ENCODE measurements around the gene EFEMP1. TPM values are rescaled to one million over a fixed set of nuclear protein-coding genes. Genes with fewer than 3 reads are reported as not detected.

EFEMP1 gene
- total RNA-seq, 1 experiment from 2014 or later, result 0.08 TPM

DNA sequence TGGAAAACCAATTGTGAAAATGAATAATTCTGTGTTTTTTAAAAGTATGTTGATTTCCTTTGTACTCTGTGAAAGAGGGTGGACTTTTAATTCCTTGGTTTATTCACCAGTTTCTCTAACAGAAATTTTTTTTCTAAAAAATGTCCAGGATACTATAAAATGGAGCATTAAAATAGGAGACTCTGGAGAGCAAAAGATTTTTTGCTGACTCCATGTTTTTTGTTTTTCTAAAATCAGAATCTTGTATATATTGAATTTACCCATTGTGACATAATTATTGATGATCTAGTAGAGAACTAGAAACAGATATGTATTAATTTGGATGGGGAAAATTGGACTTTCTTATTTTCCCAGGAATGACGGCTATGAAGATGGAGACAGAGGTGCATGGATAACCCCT lies 23.2 kb upstream of the EFEMP1 start:
- DNase-seq (ENCODE audit: low read depth, low spot score), result no peak
- in situ Hi-C loops (cut with HindIII; ENCODE audit: low pct_unique_long_range_greater_than_20kb, low sequenced_read_pairs), result no loop called here

DNA sequence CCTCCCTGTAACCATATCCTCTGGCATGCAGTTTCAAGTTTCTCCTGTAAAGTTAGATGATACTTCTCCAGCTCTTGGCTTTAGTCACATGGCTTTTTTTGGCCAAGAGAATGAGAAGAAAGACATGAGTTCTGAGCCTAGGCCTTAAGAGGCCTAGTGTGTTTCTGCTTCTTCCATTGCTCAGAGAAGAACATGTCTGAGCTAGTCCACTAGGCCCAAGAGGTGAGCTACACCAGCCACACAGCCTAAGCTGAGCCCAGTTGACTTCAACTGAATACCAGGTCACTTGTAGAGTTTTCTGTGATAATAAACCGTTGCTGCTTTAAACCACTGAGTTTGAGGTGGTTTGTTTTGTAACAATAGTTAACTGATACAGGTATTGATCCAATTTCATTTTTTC lies 19.9 kb upstream of the EFEMP1 start:
- in situ Hi-C loops (cut with HindIII; ENCODE audit: low pct_unique_long_range_greater_than_20kb, low sequenced_read_pairs), result no loop called here
- DNase-seq (ENCODE audit: low read depth, low spot score), result no peak

DNA sequence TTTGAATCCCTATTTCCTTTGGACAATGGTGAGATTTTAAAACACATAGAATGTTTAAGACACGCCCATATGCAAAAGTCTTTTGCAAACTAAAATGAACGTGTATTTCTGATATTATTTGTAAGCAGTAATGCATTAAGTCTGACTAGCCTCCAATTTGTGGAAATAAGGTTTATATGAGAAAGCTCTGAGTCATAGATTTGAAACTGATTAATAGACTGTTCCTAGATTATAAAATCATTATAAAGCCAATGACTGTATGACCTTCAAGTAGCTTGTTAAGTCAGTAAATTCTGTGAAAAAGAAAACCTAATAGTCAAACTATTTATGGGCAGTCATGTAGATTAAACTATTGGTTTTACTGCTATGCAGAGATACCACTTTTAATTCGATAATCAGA lies 12.8 kb upstream of the EFEMP1 start:
- in situ Hi-C loops (cut with HindIII; ENCODE audit: low pct_unique_long_range_greater_than_20kb, low sequenced_read_pairs), result no loop called here
- DNase-seq (ENCODE audit: low read depth, low spot score), result no peak

DNA sequence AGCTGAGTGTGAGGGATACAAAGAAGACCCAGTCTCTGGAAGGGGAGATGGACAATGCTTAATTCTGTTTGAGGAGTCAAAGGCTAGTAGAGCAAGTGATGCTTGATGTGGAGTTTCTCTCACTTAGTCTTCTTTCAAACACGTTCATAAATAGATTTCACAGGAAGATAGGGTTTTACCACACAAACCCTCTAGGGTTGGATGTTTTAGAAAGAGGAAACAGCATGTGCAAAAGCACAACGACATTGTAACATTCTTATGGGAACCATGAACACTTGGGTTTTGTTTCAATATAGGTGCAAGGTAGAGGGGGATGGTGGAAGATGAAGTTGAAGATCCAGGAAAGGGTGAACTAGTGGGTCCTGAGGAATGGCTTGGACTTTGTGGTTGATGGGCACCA lies 10.8 kb upstream of the EFEMP1 start:
- in situ Hi-C loops (cut with HindIII; ENCODE audit: low pct_unique_long_range_greater_than_20kb, low sequenced_read_pairs), result no loop called here

DNA sequence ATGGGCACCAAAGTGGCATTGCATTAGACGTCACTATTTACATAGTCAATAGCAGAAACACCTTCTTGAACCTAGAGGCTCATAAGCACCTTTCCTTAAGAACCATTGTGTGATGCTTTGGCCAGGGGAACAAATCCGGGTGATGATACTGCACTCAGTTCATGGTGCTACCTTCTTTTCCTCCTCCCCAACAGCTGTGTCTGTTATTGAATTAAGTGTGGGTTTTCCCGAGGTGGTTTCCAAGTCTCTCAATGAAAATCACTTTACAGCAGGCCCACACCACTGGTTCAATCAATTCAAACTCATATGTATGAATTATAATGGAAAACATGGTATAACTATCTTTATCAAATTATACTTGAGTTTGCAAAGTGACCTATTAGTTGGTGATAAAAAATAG lies 9.3 kb upstream of the EFEMP1 start:
- in situ Hi-C loops (cut with HindIII; ENCODE audit: low pct_unique_long_range_greater_than_20kb, low sequenced_read_pairs), result no loop called here
- no peak for DNase-seq (ENCODE audit: low read depth, low spot score)

More for the DNA sequence above, 10.8 kb upstream of the EFEMP1 start:
- DNase-seq (ENCODE audit: low read depth, low spot score), result no peak

DNA sequence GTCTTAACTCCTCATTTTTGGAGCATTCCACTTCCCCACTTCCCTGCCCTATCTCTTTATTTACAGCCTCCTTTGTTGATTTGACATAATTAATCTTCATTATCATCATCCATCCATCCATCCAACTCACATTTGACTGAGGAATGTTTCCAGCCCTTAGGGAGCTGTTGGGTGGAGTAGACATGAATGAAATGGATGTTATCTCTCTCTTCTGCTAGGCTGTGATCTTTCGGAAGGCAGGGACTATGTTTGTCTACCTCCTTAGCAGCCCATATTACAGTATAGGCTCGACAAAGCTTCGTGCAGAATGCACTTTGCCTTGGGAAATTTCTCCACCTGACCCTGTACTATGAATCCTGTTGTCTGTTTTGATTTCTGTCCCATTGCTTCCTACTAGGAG lies 7.7 kb upstream of the EFEMP1 start:
- in situ Hi-C loops (cut with HindIII; ENCODE audit: low pct_unique_long_range_greater_than_20kb, low sequenced_read_pairs), result no loop called here

DNA sequence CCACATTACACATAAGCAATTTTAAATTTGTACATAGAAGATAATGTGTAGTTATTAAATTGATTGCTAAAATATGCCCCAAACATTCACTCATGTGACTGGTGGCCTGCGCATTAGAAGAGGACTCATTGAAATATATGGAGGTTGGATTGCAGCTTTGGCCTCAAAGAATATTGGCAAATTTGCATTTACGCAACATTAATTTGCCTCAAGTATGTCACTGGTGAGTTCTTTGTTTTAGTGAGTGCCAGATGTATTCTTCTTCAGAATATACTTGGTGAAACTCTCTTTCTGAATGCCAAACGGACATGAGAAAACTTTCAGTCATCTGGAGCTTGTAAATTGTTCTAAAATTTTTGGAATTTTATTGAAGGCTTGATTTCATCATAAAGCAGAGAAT lies 5.9 kb upstream of the EFEMP1 start:
- in situ Hi-C loops (cut with HindIII; ENCODE audit: low pct_unique_long_range_greater_than_20kb, low sequenced_read_pairs), result no loop called here
- no peak for DNase-seq (ENCODE audit: low read depth, low spot score)

More for the DNA sequence above, 7.7 kb upstream of the EFEMP1 start:
- no peak for DNase-seq (ENCODE audit: low read depth, low spot score)

DNA sequence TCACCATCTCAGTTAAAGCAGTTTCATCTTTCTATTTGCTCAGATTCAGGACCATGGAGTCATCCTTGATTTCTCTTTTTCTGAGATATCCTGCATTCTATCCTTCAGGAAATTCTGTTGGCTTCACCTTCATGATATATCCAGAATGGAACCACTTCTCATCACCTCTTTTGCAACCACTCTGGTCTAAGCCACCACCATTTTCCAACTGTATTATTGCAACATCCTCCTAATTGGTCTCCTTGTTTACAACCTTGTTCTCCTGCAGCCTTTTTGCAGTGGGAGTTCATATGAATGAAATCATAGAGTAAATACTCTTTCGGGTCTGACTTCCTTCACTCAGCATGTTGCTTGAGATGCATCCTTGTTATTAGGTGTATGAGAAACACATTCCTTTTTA lies 3.4 kb upstream of the EFEMP1 start:
- DNase-seq (ENCODE audit: low read depth, low spot score), result no peak
- in situ Hi-C loops (cut with HindIII; ENCODE audit: low pct_unique_long_range_greater_than_20kb, low sequenced_read_pairs), result no loop called here

DNA sequence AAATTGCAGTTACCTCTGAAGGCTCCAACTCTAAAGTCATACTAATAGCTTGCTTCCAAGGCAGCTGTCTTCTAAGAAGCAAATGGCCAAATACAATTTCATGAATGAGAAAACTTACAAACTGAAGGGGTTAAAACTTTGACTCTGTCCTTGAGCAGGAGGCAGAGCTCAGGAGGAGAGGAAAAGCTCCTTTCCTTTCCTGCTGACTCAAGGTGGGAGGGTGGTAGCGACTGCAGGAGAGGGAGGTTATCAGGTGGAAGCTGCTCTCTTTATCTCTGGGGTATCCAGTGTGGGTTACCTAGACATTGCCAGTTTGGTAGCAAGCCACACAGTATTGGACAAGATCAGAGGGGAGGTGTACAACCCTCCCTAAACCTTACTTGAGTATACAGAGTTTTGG lies 2.7 kb upstream of the EFEMP1 start:
- no peak for DNase-seq (ENCODE audit: low read depth, low spot score)
- in situ Hi-C loops (cut with HindIII; ENCODE audit: low pct_unique_long_range_greater_than_20kb, low sequenced_read_pairs), result no loop called here

DNA sequence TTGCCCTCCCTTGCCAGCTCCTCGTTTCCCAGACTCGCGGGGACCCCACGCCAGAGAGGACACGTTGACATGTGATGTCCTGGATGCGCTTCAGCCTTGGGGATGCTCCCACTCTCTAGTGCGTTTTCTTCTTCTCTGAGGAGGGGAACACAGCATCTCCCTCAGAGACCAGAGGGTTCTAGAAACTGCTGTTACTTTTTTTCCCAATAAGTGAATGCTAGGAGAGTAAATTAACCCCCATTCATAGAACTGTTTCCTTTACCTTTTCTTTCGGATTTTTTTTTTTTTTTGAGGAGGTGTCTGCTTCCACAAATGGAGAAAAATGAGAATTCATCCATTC lies 370 bp upstream of the EFEMP1 start:
- in situ Hi-C loops (cut with HindIII; ENCODE audit: low pct_unique_long_range_greater_than_20kb, low sequenced_read_pairs), result no loop called here
- DNase-seq (ENCODE audit: low read depth, low spot score), result no peak

DNA sequence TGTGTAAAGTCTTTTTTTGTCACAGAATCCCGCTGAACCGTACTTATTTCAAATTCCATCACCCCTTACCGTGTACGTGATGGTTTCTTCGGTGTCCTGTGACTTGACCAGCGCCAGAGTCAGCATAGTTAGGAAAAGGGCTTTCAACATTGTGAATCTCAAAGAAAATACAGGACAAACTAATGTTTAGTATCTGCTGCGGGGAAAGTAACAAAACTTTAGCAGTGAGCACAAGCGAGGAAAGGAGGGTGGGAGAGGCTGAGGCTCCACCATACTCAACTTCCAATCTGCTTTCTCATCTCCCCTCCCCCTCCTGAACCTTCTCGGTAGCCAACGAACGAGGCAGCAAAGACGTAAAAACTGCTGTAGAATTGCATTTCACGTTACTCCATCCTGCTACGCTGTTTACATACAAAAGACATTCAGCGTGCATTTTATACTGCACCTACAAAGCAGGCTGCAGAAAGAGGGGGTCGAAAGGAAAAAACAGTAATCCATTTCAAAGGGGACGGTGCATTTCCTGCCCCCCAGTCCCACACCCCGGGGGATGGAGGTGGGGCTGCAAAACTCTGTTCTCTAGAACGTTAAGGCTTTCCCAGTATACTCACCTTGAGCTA lies 1.2 kb downstream of the EFEMP1 start:
- in situ Hi-C loops (cut with HindIII; ENCODE audit: low pct_unique_long_range_greater_than_20kb, low sequenced_read_pairs), result no loop called here
- no peak for DNase-seq (ENCODE audit: low read depth, low spot score)

DNA sequence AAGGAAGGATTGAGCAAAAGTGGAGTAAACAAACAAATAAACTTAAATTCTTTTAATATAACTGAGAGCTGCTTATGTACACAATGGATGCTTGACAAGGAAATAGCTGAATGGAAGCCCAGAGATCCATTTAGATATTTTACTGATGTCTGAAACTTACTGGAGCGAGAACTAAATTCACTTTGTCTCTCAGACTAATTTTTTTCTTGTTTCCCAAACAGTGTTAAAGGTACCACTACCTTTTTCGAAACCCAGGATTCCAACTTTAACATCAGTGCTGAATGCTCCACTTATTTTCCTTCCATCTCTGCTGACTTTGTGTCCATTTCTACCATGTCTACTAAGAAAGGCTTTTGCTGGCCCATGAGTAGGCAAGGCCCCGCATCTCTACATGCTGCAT lies 4.0 kb downstream of the EFEMP1 start:
- no peak for DNase-seq (ENCODE audit: low read depth, low spot score)
- in situ Hi-C loops (cut with HindIII; ENCODE audit: low pct_unique_long_range_greater_than_20kb, low sequenced_read_pairs), result no loop called here

DNA sequence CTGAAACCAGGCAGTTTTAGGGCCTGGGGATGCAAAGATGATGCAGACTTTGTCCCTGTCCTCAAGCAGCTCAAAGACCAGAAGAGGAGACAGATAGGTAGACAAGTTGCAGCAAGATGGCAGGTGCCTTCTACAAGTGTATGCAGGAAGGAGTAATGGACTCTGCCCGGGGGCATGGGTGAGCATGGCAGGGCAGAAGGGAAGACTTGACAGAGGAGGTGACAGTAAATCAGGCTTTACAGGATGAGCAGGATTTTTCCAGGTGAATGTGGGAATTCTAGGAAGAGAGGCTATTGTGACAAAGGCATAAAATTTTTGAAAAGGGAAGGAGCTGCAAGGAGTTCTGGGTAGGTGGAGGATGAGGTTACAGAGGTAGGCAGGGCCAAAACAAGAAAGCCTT lies 4.7 kb downstream of the EFEMP1 start:
- no peak for DNase-seq (ENCODE audit: low read depth, low spot score)
- in situ Hi-C loops (cut with HindIII; ENCODE audit: low pct_unique_long_range_greater_than_20kb, low sequenced_read_pairs), result no loop called here

DNA sequence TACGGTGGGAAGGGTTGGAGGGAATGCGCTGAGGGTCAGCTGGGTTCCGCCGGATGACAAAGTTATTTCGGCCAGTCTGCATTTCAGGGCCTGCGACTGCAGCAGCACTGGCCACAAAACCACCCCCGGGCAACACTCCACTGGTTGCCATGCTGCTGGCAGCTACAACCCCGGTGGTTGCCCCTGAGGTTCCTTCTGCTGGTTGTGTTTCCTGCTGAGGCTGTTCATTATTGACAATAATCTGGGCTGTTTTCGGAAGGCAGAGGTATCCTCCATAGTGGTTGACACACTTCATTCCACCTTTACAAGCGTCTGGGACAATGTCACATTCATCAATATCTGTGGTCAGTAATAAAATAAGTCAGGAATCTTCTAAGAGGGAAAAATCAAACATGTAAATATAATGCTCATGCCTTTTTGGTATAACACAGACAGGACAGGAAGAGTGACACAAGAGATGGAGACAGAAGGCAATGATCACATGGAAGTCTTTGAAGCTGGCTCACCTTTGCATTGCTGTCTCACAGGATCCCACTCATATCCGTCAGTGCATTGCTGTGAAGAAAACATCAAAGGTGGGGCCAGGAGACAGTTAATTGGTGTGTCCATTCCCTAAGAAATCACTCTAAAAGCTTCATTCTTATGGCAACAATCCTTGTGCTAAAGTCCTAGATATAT lies 5.7 kb downstream of the EFEMP1 start:
- in situ Hi-C loops (cut with HindIII; ENCODE audit: low pct_unique_long_range_greater_than_20kb, low sequenced_read_pairs), result no loop called here
- no peak for DNase-seq (ENCODE audit: low read depth, low spot score)

DNA sequence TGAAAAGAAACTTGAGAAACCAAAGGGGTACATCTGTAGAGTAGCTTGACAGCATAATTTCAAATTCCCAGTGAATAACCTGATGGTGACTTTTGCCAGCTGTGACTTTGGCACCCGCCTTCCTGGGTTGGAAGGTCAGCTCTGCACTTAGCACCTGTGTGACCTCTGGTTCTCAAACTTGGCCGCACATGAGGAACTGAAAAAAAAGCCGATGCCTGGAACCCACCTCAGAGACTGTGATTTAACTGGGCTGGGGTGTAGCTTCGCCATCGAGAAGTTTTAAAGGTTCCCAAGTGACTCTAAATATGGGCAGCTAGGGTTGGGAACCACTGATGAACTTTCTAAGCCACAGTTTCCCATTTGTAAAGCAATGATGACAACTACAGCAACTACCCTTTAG lies 6.5 kb downstream of the EFEMP1 start:
- in situ Hi-C loops (cut with HindIII; ENCODE audit: low pct_unique_long_range_greater_than_20kb, low sequenced_read_pairs), result no loop called here
- no peak for DNase-seq (ENCODE audit: low read depth, low spot score)

DNA sequence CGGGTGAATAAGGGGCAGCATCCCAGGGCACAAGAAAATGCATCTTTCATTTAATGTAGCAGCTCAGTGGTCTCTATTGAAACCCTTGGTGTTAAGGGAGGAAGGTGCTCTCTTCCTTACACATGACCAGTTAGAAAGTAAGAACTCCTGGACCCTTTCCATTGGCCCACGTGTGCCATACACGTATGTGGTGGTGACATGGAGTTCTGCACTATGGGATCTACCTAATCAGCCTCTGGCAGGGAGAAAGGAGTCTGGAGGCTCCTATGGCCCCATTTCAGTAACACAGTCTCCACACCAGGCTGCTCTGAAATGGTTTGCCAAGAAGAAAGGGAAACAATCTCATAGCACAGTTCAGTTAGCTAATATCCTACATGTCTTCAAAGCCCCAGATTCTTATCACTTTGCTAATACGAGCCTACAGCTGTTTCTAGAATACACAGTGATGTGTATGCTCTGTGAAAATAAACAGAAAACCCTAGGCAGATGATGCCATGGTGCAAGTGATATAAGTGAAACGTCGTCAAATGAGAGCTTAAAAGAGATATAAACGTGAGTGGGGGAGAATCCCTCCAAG lies 7.0 kb downstream of the EFEMP1 start:
- DNase-seq (ENCODE audit: low read depth, low spot score), result no peak
- in situ Hi-C loops (cut with HindIII; ENCODE audit: low pct_unique_long_range_greater_than_20kb, low sequenced_read_pairs), result no loop called here

DNA sequence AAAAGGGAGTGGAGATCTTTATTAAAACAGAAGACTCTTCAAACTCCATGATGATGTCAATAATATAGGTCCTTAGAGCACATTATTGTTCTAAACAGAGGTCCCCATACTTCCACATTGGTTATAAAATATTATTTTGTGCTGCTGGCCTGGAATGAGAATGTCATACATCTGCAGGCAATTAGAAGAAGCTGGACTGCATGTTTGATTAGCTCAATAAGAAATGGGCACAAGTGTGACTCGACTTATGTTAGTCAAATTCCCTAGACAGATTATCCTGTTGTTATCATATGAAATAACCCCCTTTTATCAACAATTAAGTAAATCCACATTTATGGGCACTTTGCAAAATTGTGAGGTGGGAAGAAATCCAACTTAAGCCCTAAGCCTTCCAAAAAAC lies 8.8 kb downstream of the EFEMP1 start:
- in situ Hi-C loops (cut with HindIII; ENCODE audit: low pct_unique_long_range_greater_than_20kb, low sequenced_read_pairs), result no loop called here
- no peak for DNase-seq (ENCODE audit: low read depth, low spot score)

DNA sequence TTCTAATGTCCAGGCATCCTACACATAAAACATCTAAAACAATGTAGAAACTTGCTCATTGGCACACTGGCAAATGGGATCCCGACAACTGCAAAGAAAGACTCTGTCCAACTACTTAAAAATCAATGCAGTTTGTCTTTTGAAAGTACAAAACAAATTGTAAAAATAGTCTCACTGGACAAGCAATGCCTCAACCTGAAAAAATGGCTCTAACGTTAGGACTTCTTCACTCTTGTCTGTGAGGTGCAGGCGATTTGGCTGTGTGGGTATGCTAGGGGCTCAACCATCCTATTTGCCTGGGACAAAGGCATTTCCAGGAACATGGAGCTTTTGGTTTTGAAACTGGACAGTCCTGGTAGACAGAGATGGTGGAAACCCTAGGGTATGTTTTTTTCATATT lies 10.7 kb downstream of the EFEMP1 start:
- no peak for DNase-seq (ENCODE audit: low read depth, low spot score)
- in situ Hi-C loops (cut with HindIII; ENCODE audit: low pct_unique_long_range_greater_than_20kb, low sequenced_read_pairs), result no loop called here

DNA sequence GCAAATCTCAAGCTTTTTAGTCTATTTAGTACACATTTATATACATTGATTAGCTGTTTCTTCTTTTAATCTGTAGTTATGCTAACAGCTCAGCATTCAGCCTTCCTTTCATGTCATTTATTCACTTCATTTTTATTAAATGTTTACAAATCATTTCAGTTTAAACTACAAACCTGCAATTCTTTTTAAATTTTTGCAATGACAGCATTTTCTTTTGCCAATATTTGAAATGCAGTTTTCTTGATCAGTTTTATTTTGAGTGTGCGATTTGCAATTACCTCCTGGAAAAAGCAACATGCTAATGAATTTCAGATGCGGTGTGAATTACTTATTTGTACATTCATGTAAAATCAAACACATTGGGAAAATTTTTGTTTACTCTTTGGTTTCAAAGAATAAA lies 13.5 kb downstream of the EFEMP1 start:
- in situ Hi-C loops (cut with HindIII; ENCODE audit: low pct_unique_long_range_greater_than_20kb, low sequenced_read_pairs), result no loop called here
- DNase-seq (ENCODE audit: low read depth, low spot score), result no peak
